Measurements from ENCODE around the gene SLC23A1.
"Not testable (repeated sequence)": the region's sequence is repeated elsewhere in the genome, so short reads cannot be mapped to it uniquely, and the experiment has no call there.

SLC23A1 gene

DNA sequence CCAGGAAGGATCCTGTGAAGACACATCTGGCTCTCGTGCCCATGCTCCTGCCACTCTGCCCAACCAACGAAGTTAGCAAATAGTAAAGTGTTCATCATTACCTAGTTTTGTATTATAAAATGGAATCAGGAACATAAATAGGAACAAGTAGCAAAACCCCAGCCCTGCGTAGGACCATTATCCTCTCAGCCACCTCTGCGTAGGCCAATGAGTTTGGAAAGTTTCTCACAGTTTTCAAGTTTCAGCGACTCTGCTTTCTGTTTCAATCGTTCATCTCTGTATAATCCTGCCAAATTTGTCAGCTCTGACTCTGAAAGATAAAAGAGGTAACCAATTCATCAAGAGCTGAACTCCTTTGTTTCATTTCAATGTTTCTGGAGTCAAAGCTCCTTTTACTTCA, 30.9 kb upstream of the SLC23A1 start:
- DNase-seq (no peak), ATAC-seq (peak; percentile 45)
- H3K27ac Mint-ChIP-seq, result peak overlapping the region; percentile 93
- peaks cover 58% of the 10 kb centered on the region for H3K4me1 Mint-ChIP-seq
- H3K36me3 Mint-ChIP-seq (ENCODE audit: low read depth), result peaks cover 29% of the 10 kb centered on the region
- H3K27me3 Mint-ChIP-seq, result no peaks in the 10 kb centered on the region
- no peaks in the 10 kb centered on the region for H3K9me3 Mint-ChIP-seq
- peak overlapping the region; percentile 62 for H3K4me3 Mint-ChIP-seq

DNA sequence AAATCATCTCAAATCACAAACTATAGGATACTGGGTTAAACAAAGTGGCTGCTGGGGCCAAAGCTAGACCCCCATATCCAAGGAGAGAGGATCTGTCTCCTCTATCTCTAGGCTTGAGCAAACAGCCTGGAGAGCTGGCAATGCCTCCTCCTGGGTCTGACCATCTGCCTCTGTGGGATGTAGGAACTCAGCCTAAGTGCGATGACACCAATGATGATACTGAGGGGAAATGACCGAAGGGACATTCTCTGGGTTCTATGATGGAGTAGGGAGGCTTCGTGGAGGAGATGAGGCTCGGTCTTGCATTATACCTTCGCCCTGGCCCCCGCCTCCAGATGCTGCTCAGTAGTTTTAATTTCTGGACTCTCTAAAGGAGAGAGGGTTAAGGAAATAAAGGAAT, 30.1 kb upstream of the SLC23A1 start:
- no peaks in the 10 kb centered on the region for H3K9me3 Mint-ChIP-seq
- ATAC-seq (no peak), DNase-seq (no peak)
- H3K4me3 Mint-ChIP-seq, result no peak overlapping the region
- peaks cover 52% of the 10 kb centered on the region for H3K4me1 Mint-ChIP-seq
- no peaks in the 10 kb centered on the region for H3K27me3 Mint-ChIP-seq
- no peak overlapping the region for H3K27ac Mint-ChIP-seq
- peaks cover 21% of the 10 kb centered on the region for H3K36me3 Mint-ChIP-seq (ENCODE audit: low read depth)

DNA sequence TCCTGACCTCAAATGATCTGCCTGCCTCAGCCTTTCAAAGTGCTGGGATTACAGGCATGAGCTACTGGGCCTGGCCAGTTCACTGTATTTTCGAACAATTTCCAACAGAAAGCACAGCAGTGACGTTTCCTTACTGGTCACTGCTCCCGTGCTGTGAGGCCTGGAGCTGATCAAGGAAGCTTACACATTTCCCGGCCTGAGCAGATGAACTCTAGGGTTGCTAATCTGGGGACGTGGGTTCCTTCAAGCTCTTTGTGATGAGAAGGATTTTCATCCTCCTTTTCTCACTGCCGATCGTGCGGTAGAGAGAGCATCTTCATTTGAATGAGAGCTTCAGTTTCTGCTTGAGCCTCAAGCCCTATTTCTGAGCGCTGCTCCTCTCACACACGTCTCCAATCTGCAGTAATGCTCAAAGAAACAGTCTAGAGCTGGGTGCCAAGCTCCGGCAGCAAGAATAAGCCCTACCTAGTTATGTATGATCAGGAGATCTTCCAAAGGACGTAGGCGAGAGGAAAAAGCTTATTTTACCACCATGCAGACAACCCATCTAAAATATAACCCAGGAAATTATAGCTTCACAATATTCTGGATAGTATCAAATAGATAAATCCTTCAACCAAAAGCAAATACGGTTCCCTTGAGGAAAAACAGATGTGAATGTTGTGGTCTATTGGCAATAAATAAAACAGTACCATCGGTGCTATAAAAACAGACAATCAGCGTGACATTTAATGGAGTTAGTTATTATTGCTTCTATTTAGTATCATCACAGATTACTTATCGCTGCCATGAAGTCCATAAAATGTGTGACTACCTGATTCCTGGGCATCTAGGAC, 28.1 kb upstream of the SLC23A1 start:
- Mint-ChIP-seq H3K27me3 (no peaks in the 10 kb centered on the region), H3K27ac (no peak overlapping the region), H3K4me3 (no peak overlapping the region), H3K9me3 (no peaks in the 10 kb centered on the region), H3K36me3 (ENCODE audit: low read depth) (peaks cover 20% of the 10 kb centered on the region), H3K4me1 (peaks cover 43% of the 10 kb centered on the region)
- DNase-seq (no peak), ATAC-seq (no peak)

DNA sequence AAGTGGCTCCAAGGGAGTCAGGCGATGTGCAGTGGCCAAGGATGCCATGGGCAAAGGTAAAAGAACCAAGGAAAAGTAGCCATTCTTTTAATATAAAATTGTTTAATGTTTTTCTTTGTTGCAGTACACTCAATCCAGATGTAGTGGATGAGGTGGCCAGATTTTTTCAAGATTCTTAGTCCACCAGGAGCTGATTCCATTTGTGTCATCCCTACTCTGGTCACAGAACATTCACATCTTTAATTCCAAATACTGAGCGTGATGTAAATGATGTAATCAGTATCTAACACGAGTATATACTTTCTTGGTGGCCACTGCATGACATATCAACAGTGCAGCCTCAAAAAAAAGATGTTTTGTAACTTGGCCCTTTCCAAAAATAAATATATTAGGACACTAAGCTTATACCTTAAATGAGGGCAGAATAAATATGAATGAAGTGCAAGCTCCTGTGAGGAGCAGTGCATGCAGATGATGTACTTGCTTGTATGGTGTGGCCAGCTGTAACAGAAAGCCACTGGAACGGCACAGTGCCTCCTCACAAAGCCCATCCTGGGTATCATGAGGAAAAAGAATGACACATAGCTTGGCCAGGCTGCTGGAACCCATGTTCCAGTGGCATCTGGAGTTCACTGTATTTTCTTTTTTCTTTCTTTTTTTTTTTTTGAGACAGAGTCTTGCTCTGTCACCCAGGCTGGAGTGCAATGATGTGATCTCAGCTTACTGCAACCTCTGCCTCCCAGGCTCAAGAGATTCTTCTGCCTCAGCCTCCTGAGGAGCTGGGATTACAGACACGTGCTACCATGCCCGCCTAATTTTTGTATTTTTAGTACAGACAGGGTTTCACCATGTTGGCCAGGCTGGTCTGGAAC, 27.3 kb upstream of the SLC23A1 start:
- no peak for ATAC-seq
- Mint-ChIP-seq H3K27me3 (no peaks in the 10 kb centered on the region), H3K36me3 (ENCODE audit: low read depth) (peaks cover 20% of the 10 kb centered on the region)

DNA sequence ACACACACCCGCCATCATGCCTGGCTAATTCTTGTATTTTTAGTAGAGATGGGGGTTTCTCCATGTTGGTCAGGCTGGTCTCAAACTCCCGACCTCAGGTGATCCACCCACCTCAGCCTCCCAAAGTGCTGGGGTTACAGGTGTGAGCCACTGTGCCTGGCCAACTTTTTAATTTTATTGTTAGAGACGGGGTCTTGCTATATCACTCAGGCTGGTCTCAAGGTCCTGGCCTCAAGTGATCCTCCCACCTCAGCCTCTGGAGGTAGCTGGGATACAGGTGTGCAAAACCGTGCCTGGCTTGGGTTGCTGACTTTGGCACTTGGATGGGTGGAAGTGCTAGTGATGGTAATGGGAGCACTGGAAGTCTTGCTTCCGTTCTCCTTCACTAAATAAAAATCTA, 26.0 kb upstream of the SLC23A1 start:
- Mint-ChIP-seq H3K36me3 (ENCODE audit: low read depth) (peaks cover 16% of the 10 kb centered on the region), H3K4me1 (peaks cover 31% of the 10 kb centered on the region)
- ATAC-seq, DNase-seq, H3K27ac Mint-ChIP-seq, H3K4me3 Mint-ChIP-seq, H3K9me3 Mint-ChIP-seq, H3K27me3 Mint-ChIP-seq: not testable (repeated sequence)

More for the DNA sequence above, 27.3 kb upstream of the SLC23A1 start:
- Mint-ChIP-seq H3K27ac (no peak overlapping the region), H3K4me1 (peaks cover 37% of the 10 kb centered on the region), H3K4me3 (no peak overlapping the region), H3K9me3 (no peaks in the 10 kb centered on the region)
- DNase-seq, result no peak

DNA sequence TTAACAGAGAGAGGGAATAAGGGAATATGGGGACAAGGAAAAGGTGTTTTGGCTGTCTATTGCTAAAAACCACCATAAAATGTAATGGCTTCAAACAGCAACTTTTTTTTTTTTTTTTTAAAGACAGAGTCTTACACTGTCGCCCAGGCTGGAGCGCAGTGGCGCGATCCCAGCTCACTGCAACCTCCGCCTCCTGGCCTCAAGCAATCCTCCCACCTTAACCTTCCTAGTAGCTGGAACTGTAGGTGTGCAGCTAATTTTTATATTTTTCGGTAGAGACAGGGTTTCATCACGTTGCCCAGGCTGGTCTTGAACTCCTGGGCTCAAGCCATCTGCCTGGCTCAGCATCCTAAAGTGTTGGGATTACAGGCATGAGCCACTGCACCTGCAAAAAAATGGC, 25.1 kb upstream of the SLC23A1 start:
- Mint-ChIP-seq H3K27me3 (no peaks in the 10 kb centered on the region), H3K9me3 (no peaks in the 10 kb centered on the region), H3K27ac (no peak overlapping the region), H3K4me1 (peaks cover 30% of the 10 kb centered on the region), H3K4me3 (no peak overlapping the region), H3K36me3 (ENCODE audit: low read depth) (peaks cover 10% of the 10 kb centered on the region)
- ATAC-seq (no peak), DNase-seq (no peak)

DNA sequence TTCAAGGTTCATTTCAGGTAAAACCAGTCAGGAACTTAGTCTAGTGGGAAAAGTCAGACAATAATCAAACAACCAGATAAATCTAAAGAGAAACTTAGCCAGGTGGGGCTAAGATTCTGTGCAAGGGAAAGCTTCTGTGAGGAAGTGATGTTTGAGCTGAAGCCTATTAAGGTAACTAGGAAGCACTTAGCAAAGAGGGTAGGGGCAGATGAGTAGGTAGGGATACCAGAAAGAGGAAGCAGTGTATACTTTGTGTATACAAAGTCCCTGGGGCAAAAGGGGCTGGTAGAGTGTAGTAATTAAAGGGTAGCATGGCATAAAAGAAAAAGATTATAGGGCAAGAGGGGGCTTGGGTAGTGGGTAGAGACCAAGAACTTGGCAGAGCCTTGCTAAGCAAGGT, 24.4 kb upstream of the SLC23A1 start:
- ATAC-seq, result no peak
- no peaks in the 10 kb centered on the region for H3K27me3 Mint-ChIP-seq
- H3K36me3 Mint-ChIP-seq (ENCODE audit: low read depth), result peaks cover 8% of the 10 kb centered on the region
- H3K4me1 Mint-ChIP-seq, result peaks cover 30% of the 10 kb centered on the region
- H3K27ac Mint-ChIP-seq, result no peak overlapping the region
- no peak overlapping the region for H3K4me3 Mint-ChIP-seq
- no peak for DNase-seq
- no peaks in the 10 kb centered on the region for H3K9me3 Mint-ChIP-seq

DNA sequence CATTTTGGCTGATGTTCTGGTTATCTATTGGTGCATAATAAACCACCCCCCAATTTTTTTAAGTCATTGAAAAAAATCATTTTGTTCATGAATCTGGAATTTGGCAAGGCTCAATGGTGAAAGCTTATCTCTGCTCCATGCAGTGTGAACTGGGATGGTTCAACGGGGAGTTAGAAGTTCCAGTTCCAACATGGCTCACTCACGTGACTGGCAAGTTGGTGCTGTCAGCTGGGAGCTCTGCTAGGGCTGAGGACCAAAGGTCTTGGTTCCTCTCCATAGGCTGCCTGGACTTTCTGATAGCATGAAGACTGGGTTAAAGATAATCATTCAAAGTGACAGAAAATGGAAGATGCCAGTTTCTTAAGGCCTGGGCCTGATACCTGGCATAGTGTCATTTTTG, 23.9 kb upstream of the SLC23A1 start:
- H3K27me3 Mint-ChIP-seq, result no peaks in the 10 kb centered on the region
- H3K27ac Mint-ChIP-seq, result no peak overlapping the region
- H3K4me1 Mint-ChIP-seq, result peaks cover 30% of the 10 kb centered on the region

DNA sequence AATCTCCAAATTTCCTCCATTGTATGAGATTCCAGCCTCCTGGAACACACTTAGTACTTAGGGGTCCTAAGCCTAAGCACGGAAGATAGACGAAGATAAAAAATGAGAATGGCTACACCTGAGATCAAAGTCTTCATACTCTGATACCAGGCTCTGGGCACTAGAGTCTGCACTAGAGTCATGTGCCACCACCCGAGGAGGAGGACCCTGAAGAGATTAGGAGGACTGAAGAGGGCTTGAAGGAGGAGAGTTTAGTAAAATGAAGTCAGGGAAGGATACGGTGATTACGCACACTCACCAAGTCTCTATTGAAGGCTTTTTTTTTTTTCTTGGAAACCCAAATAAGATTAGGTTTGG, 21.4 kb upstream of the SLC23A1 start:
- DNase-seq, result no peak
- Mint-ChIP-seq H3K4me3 (peak overlapping the region; percentile 88), H3K36me3 (ENCODE audit: low read depth) (peaks cover 2% of the 10 kb centered on the region), H3K4me1 (peaks cover 36% of the 10 kb centered on the region), H3K9me3 (no peaks in the 10 kb centered on the region), H3K27ac (peak overlapping the region; percentile 99), H3K27me3 (no peaks in the 10 kb centered on the region)
- ATAC-seq, result no peak

More for the DNA sequence above, 23.9 kb upstream of the SLC23A1 start:
- peaks cover 6% of the 10 kb centered on the region for H3K36me3 Mint-ChIP-seq (ENCODE audit: low read depth)
- DNase-seq, result no peak
- ATAC-seq, result no peak
- H3K4me3 Mint-ChIP-seq, result no peak overlapping the region
- no peaks in the 10 kb centered on the region for H3K9me3 Mint-ChIP-seq

DNA sequence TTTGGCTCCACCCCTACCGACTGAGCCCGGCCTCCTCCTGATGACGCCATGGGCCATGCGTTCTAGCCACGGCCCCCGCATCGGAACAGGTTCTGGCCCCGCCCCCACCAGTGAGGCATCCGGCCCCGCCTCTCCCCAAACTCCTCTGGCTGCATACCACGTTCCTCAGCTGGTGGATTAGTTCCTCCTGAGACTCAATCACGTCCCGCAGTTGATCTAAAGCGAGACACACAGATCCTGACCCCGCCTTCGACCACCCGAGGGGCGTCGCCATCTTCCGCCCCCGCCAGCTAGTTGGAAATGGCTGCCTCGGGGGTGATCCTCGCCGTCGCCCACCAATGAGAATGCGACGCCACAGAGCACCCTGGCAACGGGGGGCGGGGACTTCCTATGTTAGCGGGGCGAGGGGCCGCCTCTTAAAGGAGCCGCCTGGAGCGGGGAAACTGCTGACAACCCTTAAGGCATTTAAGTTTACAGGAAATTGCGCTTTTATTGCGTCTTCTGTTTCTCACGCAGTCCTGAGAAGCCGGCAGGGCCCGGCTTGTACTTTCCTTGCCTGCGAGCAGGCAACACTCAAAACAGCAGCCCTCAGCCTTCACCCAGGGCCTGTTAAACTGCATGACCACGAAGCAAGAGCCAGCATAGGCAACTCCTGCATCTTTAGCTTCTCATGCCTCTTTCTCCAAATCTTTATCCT, 20.8 kb upstream of the SLC23A1 start, which contains the start of gene SPATA24:
Gene SPATA24, minus strand, starts transcription at position 303 of the 697 bp plus-strand sequence. Its CDS starts 29 bp downstream, at position 274.
- ATAC-seq (peak; percentile 90), DNase-seq (peak; percentile 98)
- Mint-ChIP-seq H3K27ac (peak within 1 kb of the TSS; percentile 99), H3K27me3 (no peaks in the 10 kb centered on the region), H3K4me1 (peaks cover 42% of the 10 kb centered on the region), H3K4me3 (peak within 1 kb of the TSS; percentile 88), H3K36me3 (ENCODE audit: low read depth) (peaks cover 2% of the 10 kb centered on the region), H3K9me3 (no peaks in the 10 kb centered on the region)

DNA sequence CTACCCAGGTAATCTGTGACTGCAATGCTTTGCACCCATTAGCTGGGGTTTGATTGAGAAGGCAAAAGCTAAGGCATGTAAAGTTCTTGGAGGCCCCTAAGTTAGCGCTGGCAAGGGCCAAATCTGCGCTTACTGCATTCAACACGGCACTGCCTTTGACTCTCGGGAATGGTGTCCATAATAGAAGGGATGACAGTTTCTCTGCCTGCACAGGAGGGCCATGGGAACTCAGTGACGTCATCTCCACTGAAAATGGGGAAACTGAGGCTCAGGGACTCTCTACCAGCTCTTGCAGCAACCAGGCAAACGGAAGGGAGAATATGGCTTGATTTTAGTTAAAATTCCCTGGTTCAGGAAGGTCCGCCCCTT, 20.3 kb upstream of the SLC23A1 start:
- peak overlapping the region; percentile 99 for H3K27ac Mint-ChIP-seq
- no peak for ATAC-seq
- H3K36me3 Mint-ChIP-seq (ENCODE audit: low read depth), result peaks cover 2% of the 10 kb centered on the region
- peak overlapping the region; percentile 88 for H3K4me3 Mint-ChIP-seq
- no peaks in the 10 kb centered on the region for H3K27me3 Mint-ChIP-seq
- DNase-seq, result no peak
- no peaks in the 10 kb centered on the region for H3K9me3 Mint-ChIP-seq
- peaks cover 43% of the 10 kb centered on the region for H3K4me1 Mint-ChIP-seq

DNA sequence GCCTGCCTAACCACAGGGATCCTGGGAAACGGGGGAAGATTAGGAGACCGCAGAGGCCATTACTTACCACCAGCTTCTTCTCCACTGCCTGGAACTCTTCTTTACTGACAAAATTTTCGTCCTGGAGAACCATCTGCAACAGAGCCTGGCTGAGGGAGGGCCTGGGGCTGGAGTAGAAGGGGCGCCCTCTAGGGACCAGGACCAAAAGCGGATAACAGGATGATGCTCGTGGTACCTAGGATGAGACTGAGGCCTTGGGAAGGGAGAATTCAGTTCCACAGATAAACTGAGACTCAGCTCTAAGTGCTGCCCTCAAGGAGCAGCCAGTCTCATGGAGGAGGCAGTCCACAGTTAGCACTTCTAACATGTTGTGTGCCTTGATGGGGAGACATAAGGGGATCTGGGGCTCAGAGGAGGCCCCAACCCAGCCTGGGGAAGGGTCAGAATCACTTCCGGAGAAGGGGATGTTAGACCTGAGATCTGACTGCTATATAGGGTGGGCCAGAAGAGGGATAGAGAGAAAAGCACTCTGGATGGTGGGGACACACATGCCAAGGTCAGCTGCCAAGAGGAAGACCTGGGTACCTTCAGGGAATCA, 19.6 kb upstream of the SLC23A1 start:
- H3K27me3 Mint-ChIP-seq, result no peaks in the 10 kb centered on the region
- H3K36me3 Mint-ChIP-seq (ENCODE audit: low read depth), result no peaks in the 10 kb centered on the region
- ATAC-seq, result no peak
- peak; percentile 44 for DNase-seq
- H3K27ac Mint-ChIP-seq, result peak overlapping the region; percentile 99
- H3K4me3 Mint-ChIP-seq, result peak overlapping the region; percentile 88
- no peaks in the 10 kb centered on the region for H3K9me3 Mint-ChIP-seq
- peaks cover 41% of the 10 kb centered on the region for H3K4me1 Mint-ChIP-seq

DNA sequence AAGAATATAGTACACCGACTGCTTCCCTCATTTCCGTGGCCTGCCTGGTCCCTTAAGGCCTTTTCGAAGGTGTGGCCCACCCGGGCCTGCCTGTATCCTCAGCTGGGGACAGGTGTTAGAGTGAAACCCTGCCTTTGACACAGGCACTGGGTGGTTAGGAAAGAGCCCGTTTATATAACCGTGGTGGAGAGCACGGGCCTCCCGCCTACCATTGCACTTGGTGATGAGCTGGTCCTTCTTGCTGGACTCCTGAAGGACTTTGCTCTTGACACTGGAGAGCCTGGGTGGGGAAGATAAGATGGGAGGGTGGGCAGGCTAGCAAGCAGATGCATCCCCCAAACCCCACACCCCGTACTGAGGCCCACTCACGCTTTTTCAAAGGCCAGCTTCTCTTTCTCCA, 18.4 kb upstream of the SLC23A1 start:
- no peak overlapping the region for H3K27ac Mint-ChIP-seq
- H3K4me1 Mint-ChIP-seq, result peaks cover 40% of the 10 kb centered on the region
- no peak for DNase-seq
- no peak for ATAC-seq
- H3K27me3 Mint-ChIP-seq, result no peaks in the 10 kb centered on the region
- H3K36me3 Mint-ChIP-seq (ENCODE audit: low read depth), result no peaks in the 10 kb centered on the region
- H3K4me3 Mint-ChIP-seq, result no peak overlapping the region
- H3K9me3 Mint-ChIP-seq, result no peaks in the 10 kb centered on the region

DNA sequence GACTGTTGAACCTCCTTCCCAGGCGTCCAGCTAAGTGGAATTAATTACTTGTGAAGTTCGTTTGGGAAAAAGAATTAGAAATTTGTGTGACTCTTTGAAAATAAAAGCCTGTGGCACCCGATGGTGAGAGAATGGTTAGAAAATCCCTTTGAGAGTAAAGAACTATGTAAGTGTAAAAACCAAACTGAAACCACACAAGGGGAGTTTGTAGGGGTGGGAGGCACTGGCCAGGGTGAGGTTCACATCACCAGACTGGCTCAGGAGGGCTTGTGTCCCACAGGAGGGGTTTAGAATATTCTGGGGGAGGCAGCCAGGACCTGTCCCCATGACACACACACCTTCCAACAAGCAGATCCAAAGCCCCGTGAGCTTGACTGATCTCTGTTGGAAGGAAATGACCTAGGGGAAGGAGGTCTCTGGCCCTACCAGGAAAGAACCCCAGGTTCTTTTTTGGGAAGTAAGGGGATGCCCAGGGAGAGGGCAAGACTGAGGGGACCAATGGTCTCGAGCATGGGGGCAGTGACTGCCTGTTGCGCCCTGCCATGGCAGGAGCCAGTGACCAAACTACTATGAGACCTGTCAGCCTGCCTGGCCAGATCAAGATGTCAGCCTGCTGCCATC, 16.5 kb upstream of the SLC23A1 start:
- no peaks in the 10 kb centered on the region for H3K27me3 Mint-ChIP-seq
- H3K36me3 Mint-ChIP-seq (ENCODE audit: low read depth), result peaks cover 3% of the 10 kb centered on the region
- no peaks in the 10 kb centered on the region for H3K9me3 Mint-ChIP-seq
- H3K4me1 Mint-ChIP-seq, result peaks cover 42% of the 10 kb centered on the region
- peak overlapping the region; percentile 78 for H3K27ac Mint-ChIP-seq
- DNase-seq (no peak), ATAC-seq (peak; percentile 27)
- H3K4me3 Mint-ChIP-seq, result no peak overlapping the region

Data from activated naive CD8-positive, alpha-beta T cell treated with anti-CD3 and anti-CD28 coated beads, Interleukin-2, amount 50 U/mL, for 24 hours (primary cell).